RWPE1 (cell line): Measurements from ENCODE around the gene ACOT7.
A peak's percentile ranks its signal among the peaks of the same experiment; 100 is the strongest.

Source experiments
- CTCF ChIA-PET: fragments of 350-600 bp; sonication (Branson Sonifier 250); formaldehyde crosslinking; extraction: SDS; loops from one replicate; lab custom pipeline; 2021; lab: Yijun Ruan, JAX
- POLR2A ChIA-PET: fragments of 400-600 bp; formaldehyde crosslinking; extraction: SDS; loops from one replicate; lab custom pipeline; 2020; ENCODE audit warnings: antibody characterized with exemption; ENCODE audit not compliant: low non-redundant PET; lab: Yijun Ruan, JAX
- DNase-seq: peaks from one replicate; pipeline ENCODE4 v3.0.0; 2012; ENCODE audit warnings: low spot score
- H3K27ac ChIP-seq: fragments of 450-650 bp; 2 replicates; pipeline ENCODE4 v1.5.1; 2017
- CTCF ChIP-seq: fragments of 450-650 bp; conservative IDR thresholded peaks from 2 replicates; pipeline ENCODE4 v1.5.1; 2017; ENCODE audit warnings: low read depth, mild to moderate bottlenecking

Gene ACOT7

GRCh38 chr1:6412896-6413295, 19.3 kb upstream of the ACOT7 start:
- CTCF ChIA-PET = interaction anchor here (0.6 kb wide), 1 partner anchor 397 kb away, joined by 4 read pairs; no protein-coding TSS in a partner anchor
- no peak for DNase-seq
- POLR2A ChIA-PET = no interaction called here
- TF ChIP-seq CTCF = no peak
- peak overlapping the region; percentile 97 for H3K27ac ChIP-seq

- TF ChIP-seq CTCF = no peak
- CTCF ChIA-PET = interaction anchor here (0.6 kb wide), 1 partner anchor 78 kb away, joined by 3 read pairs; no protein-coding TSS in a partner anchor
- DNase-seq = no peak
- POLR2A ChIA-PET = no interaction called here
- no peak overlapping the region for H3K27ac ChIP-seq
These were observed 16.8 kb upstream of the ACOT7 start for GRCh38 chr1:6410248-6410893.

GRCh38 chr1:6409733-6410132, 16.2 kb upstream of the ACOT7 start:
- POLR2A ChIA-PET = no interaction called here

GRCh38 chr1:6409053-6409452, 15.5 kb upstream of the ACOT7 start:
- H3K27ac ChIP-seq = no peak overlapping the region
- TF ChIP-seq CTCF = no peak
- no peak for DNase-seq
- ChIA-PET CTCF (interaction anchor here (1.8 kb wide), 1 partner anchor 28 kb away, joined by 7 read pairs; no protein-coding TSS in a partner anchor), POLR2A (interaction anchor here (0.6 kb wide), 1 partner anchor 10 kb away, joined by 3 read pairs; no protein-coding TSS in a partner anchor)

More at GRCh38 chr1:6409733-6410132, 16.2 kb upstream of the ACOT7 start:
- TF ChIP-seq CTCF = no peak
- CTCF ChIA-PET = interaction anchor here (0.6 kb wide), 1 partner anchor 79 kb away, joined by 3 read pairs; no protein-coding TSS in a partner anchor
- no peak for DNase-seq
- H3K27ac ChIP-seq = no peak overlapping the region

GRCh38 chr1:6408023-6408422, 14.5 kb upstream of the ACOT7 start:
- TF ChIP-seq CTCF = no peak
- ChIA-PET POLR2A (no interaction called here), CTCF (interaction anchor here (1.8 kb wide), 1 partner anchor 29 kb away, joined by 7 read pairs; no protein-coding TSS in a partner anchor)
- no peak overlapping the region for H3K27ac ChIP-seq
- no peak for DNase-seq

GRCh38 chr1:6401673-6402072, 8.1 kb upstream of the ACOT7 start:
- CTCF ChIA-PET = interaction anchor here (0.7 to 1.0 kb wide), 2 partner anchors 48 to 372 kb away, joined by 3 to 4 read pairs; no protein-coding TSS in a partner anchor
- H3K27ac ChIP-seq = no peak overlapping the region
- TF ChIP-seq CTCF = no peak
- DNase-seq = no peak
- POLR2A ChIA-PET = no interaction called here
